ENCODE measurements around the gene AP3S2.

DNA sequence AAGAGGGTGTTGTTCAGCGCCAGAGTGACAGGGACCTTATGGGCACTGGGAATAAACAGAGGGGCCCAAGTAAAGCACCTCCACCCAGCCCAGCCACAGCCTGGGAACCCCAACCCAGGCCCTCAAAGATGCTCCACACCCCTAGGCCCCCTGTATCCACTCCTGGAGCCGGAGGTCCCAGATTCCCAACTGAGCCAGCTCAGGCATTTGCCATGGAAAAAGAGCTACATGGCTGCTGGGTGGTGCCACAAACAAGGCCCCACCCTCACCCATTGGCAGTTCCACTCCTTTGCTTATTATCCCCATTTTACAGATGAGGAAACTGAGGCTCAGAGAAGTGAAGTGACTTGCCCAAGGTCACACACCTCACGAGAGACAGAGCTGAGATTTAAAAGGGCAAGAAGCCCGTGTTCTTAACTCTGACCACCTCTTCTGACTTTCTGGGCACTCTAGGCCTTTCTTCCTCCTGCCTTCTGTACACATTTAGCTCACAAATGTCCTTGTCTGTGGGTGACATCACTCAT, 96.1 kb downstream of the AP3S2 start:
- TF ChIP-seq, protein P1, sequence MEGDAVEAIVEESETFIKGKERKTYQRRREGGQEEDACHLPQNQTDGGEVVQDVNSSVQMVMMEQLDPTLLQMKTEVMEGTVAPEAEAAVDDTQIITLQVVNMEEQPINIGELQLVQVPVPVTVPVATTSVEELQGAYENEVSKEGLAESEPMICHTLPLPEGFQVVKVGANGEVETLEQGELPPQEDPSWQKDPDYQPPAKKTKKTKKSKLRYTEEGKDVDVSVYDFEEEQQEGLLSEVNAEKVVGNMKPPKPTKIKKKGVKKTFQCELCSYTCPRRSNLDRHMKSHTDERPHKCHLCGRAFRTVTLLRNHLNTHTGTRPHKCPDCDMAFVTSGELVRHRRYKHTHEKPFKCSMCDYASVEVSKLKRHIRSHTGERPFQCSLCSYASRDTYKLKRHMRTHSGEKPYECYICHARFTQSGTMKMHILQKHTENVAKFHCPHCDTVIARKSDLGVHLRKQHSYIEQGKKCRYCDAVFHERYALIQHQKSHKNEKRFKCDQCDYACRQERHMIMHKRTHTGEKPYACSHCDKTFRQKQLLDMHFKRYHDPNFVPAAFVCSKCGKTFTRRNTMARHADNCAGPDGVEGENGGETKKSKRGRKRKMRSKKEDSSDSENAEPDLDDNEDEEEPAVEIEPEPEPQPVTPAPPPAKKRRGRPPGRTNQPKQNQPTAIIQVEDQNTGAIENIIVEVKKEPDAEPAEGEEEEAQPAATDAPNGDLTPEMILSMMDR (IDR thresholded peaks at IDR 0.05 in 2 of 3, conservative IDR thresholded peaks at IDR 0.05 in 1 of 3; ENCODE audit: borderline replicate concordance in 1 of 3, insufficient read depth in 1 of 3, low read depth in 2 of 3, low read length in 2 of 3) = no peak
- TF ChIP-seq POLR2A (IDR thresholded peaks at IDR 0.05; ENCODE audit: borderline replicate concordance, extremely low read depth, insufficient read depth, insufficient read length) (no peak), EGR1 (IDR thresholded peaks at IDR 0.05; ENCODE audit: low read depth) (no peak), SP1 (IDR thresholded peaks at IDR 0.05; ENCODE audit: low read depth) (no peak), SIN3A (IDR thresholded peaks at IDR 0.05; ENCODE audit: low read depth) (no peak), JUND (IDR thresholded peaks at IDR 0.05) (no peak), ELF1 (IDR thresholded peaks at IDR 0.05; ENCODE audit: borderline replicate concordance, low read depth) (no peak)
- TF ChIP-seq, protein P2, sequence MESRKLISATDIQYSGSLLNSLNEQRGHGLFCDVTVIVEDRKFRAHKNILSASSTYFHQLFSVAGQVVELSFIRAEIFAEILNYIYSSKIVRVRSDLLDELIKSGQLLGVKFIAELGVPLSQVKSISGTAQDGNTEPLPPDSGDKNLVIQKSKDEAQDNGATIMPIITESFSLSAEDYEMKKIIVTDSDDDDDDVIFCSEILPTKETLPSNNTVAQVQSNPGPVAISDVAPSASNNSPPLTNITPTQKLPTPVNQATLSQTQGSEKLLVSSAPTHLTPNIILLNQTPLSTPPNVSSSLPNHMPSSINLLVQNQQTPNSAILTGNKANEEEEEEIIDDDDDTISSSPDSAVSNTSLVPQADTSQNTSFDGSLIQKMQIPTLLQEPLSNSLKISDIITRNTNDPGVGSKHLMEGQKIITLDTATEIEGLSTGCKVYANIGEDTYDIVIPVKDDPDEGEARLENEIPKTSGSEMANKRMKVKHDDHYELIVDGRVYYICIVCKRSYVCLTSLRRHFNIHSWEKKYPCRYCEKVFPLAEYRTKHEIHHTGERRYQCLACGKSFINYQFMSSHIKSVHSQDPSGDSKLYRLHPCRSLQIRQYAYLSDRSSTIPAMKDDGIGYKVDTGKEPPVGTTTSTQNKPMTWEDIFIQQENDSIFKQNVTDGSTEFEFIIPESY (IDR thresholded peaks at IDR 0.05; ENCODE audit: extremely low read depth, insufficient replicate concordance, low read length) = no peak
